K562 (cell line): ENCODE measurements around the gene RSRC1.

Experiments used
- ARID2 ChIP-seq: fragments of 450-650 bp; IDR thresholded peaks from 2 replicates; pipeline ENCODE4 v1.6.1; 2017; ENCODE audit warnings: antibody characterized with exemption, mild to moderate bottlenecking
- EP300 ChIP-seq: IDR thresholded peaks from 2 replicates; pipeline ENCODE4 v1.6.1; 2012; ENCODE audit warnings: low read length, improper control_type of control experiment
- FOXK2 ChIP-seq, 2 experiments: fragments of 450-650 bp; IDR thresholded peaks in 1 of 2; conservative IDR thresholded peaks in 1 of 2; 2 replicates each; pipeline ENCODE4 v1.6.1; 2016; ENCODE audit warnings: low read depth in 2 of 2, mild to moderate bottlenecking in 1 of 2
- THAP12 ChIP-seq: fragments of 250-450 bp; sonication (Bioruptor Pico); IDR thresholded peaks from 2 replicates; pipeline ENCODE4 v1.9.0; 2021; ENCODE audit warnings: mild to moderate bottlenecking, inconsistent platforms
- ZNF232 ChIP-seq: sonication (generic); formaldehyde crosslinking; IDR thresholded peaks from 2 replicates; pipeline ENCODE4 v1.8.0; 2022; ENCODE audit warnings: mild to moderate bottlenecking, missing genetic modification reagents
- ZNF274 ChIP-seq: IDR thresholded peaks from 2 replicates; pipeline ENCODE4 v1.6.1; 2011; ENCODE audit warnings: low read depth, mild to moderate bottlenecking, low read length, moderate library complexity, borderline replicate concordance
- ZNF395 ChIP-seq: fragments of 200-800 bp; sonication (Bioruptor generic); IDR thresholded peaks from 2 replicates; pipeline ENCODE4 v1.6.1; 2017; ENCODE audit warnings: missing genetic modification characterization, missing compliant biosample characterization

GRCh38 chr3:158121295-158121694 lies 11.4 kb downstream of the RSRC1 start:
- TF ChIP-seq EP300 (no peak), THAP12 (CRISPR knock-in tag) (no peak), ZNF395 (CRISPR knock-in tag) (no peak), ARID2 (no peak), ZNF232 (no peak), ZNF274 (no peak), FOXK2 (conservative IDR thresholded peaks at IDR 0.05 in 1 of 2, IDR thresholded peaks at IDR 0.05 in 1 of 2; ENCODE audit: low read depth in 2 of 2) (no peak)
